GM12873 (cell line): ENCODE results near the gene RPTOR.

Experiments
- CTCF ChIP-seq: IDR thresholded peaks from 2 replicates; pipeline ENCODE4 v1.5.1; 2012; ENCODE audit warnings: low read depth, mild to moderate bottlenecking, moderate library complexity, low read length, control low read depth; ENCODE audit not compliant: insufficient read depth; ENCODE audit errors: missing control alignments

RPTOR gene

GRCh38 chr17:80561541-80562114, 17.0 kb downstream of the RPTOR start:
- TF ChIP-seq CTCF: no peak

GRCh38 chr17:80564545-80564944, 19.9 kb downstream of the RPTOR start:
- TF ChIP-seq CTCF: no peak

GRCh38 chr17:80565343-80566053, 20.9 kb downstream of the RPTOR start:
- TF ChIP-seq CTCF: no peak

GRCh38 chr17:80566054-80566400, 21.4 kb downstream of the RPTOR start:
- TF ChIP-seq CTCF: no peak

- no peak for TF ChIP-seq CTCF
These were observed 23.6 kb downstream of the RPTOR start for GRCh38 chr17:80568246-80568645.

- TF ChIP-seq CTCF: no peak
These were observed 25.3 kb downstream of the RPTOR start for GRCh38 chr17:80569924-80570323.

GRCh38 chr17:80573701-80574100, 29.1 kb downstream of the RPTOR start:
- TF ChIP-seq CTCF: no peak
